Upper lobe of left lung (tissue), 6 donors: ENCODE measurements around the gene IDS. TPM values are rescaled to one million over a fixed set of nuclear protein-coding genes. Genes with fewer than 3 reads are reported as not detected.
"Not testable (repeated sequence)": the region's sequence is repeated elsewhere in the genome, so short reads cannot be mapped to it uniquely, and the experiment has no call there.

Experiments used
- ATAC-seq, 2 donors: fragments of 200-7000 bp; cut with Tn5 transposase; one replicate each; pipeline ENCODE4 v1.9.1; 2022; ENCODE audit warnings: mild to moderate bottlenecking in 2 of 2, moderate library complexity in 2 of 2; ENCODE audit not compliant: low FRiP score in 2 of 2
- DNase-seq, 2 donors: peaks; one replicate each; pipeline ENCODE4 v3.0.0-alpha.2; 2019 to 2020
- H3K27ac ChIP-seq, 4 donors: fragments of 200-600 bp; sonication (generic); one replicate each; pipeline ENCODE4 v1.5.1; 2016 to 2019
- H3K27me3 ChIP-seq, 4 donors: fragments of 200-600 bp; sonication (generic); one replicate each; pipeline ENCODE4 v1.5.1; 2017 to 2019
- H3K36me3 ChIP-seq, 4 donors: fragments of 200-600 bp; sonication (generic); one replicate each; pipeline ENCODE4 v1.5.1; 2016 to 2019
- H3K4me1 ChIP-seq, 4 donors: fragments of 200-600 bp; sonication (generic); one replicate each; pipeline ENCODE4 v1.5.1; 2018 to 2019
- H3K4me3 ChIP-seq, 4 donors: fragments of 200-600 bp; sonication (generic); one replicate each; pipeline ENCODE4 v1.5.1; 2017 to 2019; ENCODE audit warnings: mild to moderate bottlenecking in 2 of 4, moderate library complexity in 1 of 4
- H3K9me3 ChIP-seq, 4 donors: fragments of 200-600 bp; sonication (generic); one replicate each; pipeline ENCODE4 v1.5.1; 2018 to 2019
- CTCF ChIP-seq, 6 experiments: fragments of 450-650 bp in 4 of 6; fragments of 200-600 bp in 2 of 6; sonication (generic) in 2 of 6; IDR thresholded peaks; one replicate each; pipeline ENCODE4 v1.5.1; 2016 to 2019; ENCODE audit warnings: antibody characterized with exemption in 6 of 6
- EP300 ChIP-seq, 4 donors: sonication (generic); formaldehyde crosslinking; IDR thresholded peaks; one replicate each; pipeline ENCODE4 v1.5.1; 2017; ENCODE audit warnings: antibody characterized with exemption in 4 of 4, control low read depth in 2 of 4
- POLR2A ChIP-seq, 4 donors: fragments of 450-650 bp; IDR thresholded peaks; one replicate each; pipeline ENCODE4 v1.5.1; 2016 to 2017; ENCODE audit warnings: antibody characterized with exemption in 4 of 4, mild to moderate bottlenecking in 2 of 4
- POLR2AphosphoS5 ChIP-seq, 2 donors: sonication (generic); formaldehyde crosslinking; IDR thresholded peaks; one replicate each; pipeline ENCODE4 v1.5.1; 2017; ENCODE audit warnings: antibody characterized with exemption in 2 of 2
- WGBS, 2 donors: methylation state at CpG; one replicate each; pipeline ENCODE4 v1.1.5; 2017 to 2018; 5-methylcytosine and 5-hydroxymethylcytosine counted together
- total RNA-seq, 6 donors: library from RNA; depleted of rRNA in 4 of 6; stranded (reverse); fragments of >200 nt in 4 of 6; gene quantifications; one replicate each; pipeline versions ENCODE4 v1.1.0 to v1.2.1, GENCODE V29; 2016 to 2021
- donor health status: DM: no; HTN: no; CAD: no; lungs with moderate emphysema.
- donor health status: DM: no; HTN: yes; CAD: no; lungs with severe emphysema.

The IDS gene
- total RNA-seq, 6 donors from 2014 or later: 77.5 to 130 (median 97.5) TPM

- DNase-seq (no peak), ATAC-seq (no peak)
- WGBS, 2 donors: 42 to 49% methylated on average over 1 to 2 of the region's 2 CpGs
- Histone ChIP-seq H3K9me3 (no peaks in the 10 kb centered on the region), H3K4me3 (no peak overlapping the region), H3K27me3 (no peaks in the 10 kb centered on the region), H3K36me3 (peaks cover 0 to 79% (median 38%) of the 10 kb centered on the region in 4 donors), H3K27ac (no peak overlapping the region), H3K4me1 (no peaks in the 10 kb centered on the region)
- TF ChIP-seq CTCF (IDR thresholded peaks at IDR 0.05) (no peak), POLR2AphosphoS5 (IDR thresholded peaks at IDR 0.05) (no peak), EP300 (IDR thresholded peaks at IDR 0.05) (no peak), POLR2A (IDR thresholded peaks at IDR 0.05) (no peak)
Measured at GRCh38 chrX:149491812-149492211, 13.3 kb downstream of the IDS start.

GRCh38 chrX:149490100-149490499, 15.0 kb downstream of the IDS start:
- Histone ChIP-seq H3K27me3 (no peaks in the 10 kb centered on the region), H3K4me1 (no peaks in the 10 kb centered on the region), H3K9me3 (no peaks in the 10 kb centered on the region), H3K4me3 (no peak overlapping the region), H3K36me3 (peaks cover 3 to 78% (median 41%) of the 10 kb centered on the region in 4 donors), H3K27ac (no peak overlapping the region)
- TF ChIP-seq POLR2AphosphoS5 (IDR thresholded peaks at IDR 0.05) (no peak), CTCF (IDR thresholded peaks at IDR 0.05) (no peak), POLR2A (IDR thresholded peaks at IDR 0.05) (no peak), EP300 (IDR thresholded peaks at IDR 0.05) (no peak)
- WGBS, 2 donors: 70 to 97% methylated on average over 5 to 7 of the region's 7 CpGs
- no peak for ATAC-seq
- DNase-seq: no peak

GRCh38 chrX:149488411-149489052, 16.6 kb downstream of the IDS start:
- 76 to 92% methylated on average over 2 to 11 of the region's 17 CpGs for WGBS, 2 donors
- not testable (repeated sequence) for H3K4me1 ChIP-seq, ATAC-seq, H3K9me3 ChIP-seq, H3K27ac ChIP-seq, H3K4me3 ChIP-seq, DNase-seq, H3K27me3 ChIP-seq
- H3K36me3 ChIP-seq: peaks cover 3 to 75% (median 35%) of the 10 kb centered on the region in 4 donors

- WGBS, 2 donors: 84% methylated on average over 3 of the region's 9 CpGs; no CpG with 5 or more reads in 1 of the 2 donors
- H3K27ac ChIP-seq, H3K4me3 ChIP-seq, H3K4me1 ChIP-seq, ATAC-seq, DNase-seq, H3K27me3 ChIP-seq, H3K9me3 ChIP-seq: not testable (repeated sequence)
- peaks cover 3 to 70% (median 33%) of the 10 kb centered on the region in 4 donors for H3K36me3 ChIP-seq
Measured at GRCh38 chrX:149488008-149488407, 17.1 kb downstream of the IDS start.

GRCh38 chrX:149487292-149487691, 17.8 kb downstream of the IDS start:
- Histone ChIP-seq H3K4me3 (no peak overlapping the region), H3K27ac (no peak overlapping the region), H3K36me3 (peaks cover 3 to 72% (median 30%) of the 10 kb centered on the region in 4 donors), H3K4me1 (no peaks in the 10 kb centered on the region), H3K9me3 (no peaks in the 10 kb centered on the region), H3K27me3 (no peaks in the 10 kb centered on the region)
- WGBS, 2 donors: 80% methylated on average over 6 of the region's 6 CpGs
- ATAC-seq (no peak), DNase-seq (no peak)
- TF ChIP-seq POLR2AphosphoS5 (IDR thresholded peaks at IDR 0.05): no peak
- no peak for TF ChIP-seq EP300 (IDR thresholded peaks at IDR 0.05)
- no peak for TF ChIP-seq POLR2A (IDR thresholded peaks at IDR 0.05)
- no peak for TF ChIP-seq CTCF (IDR thresholded peaks at IDR 0.05)

GRCh38 chrX:149476513-149476912, 28.6 kb downstream of the IDS start:
- Histone ChIP-seq H3K36me3 (peaks cover 0 to 16% (median 0%) of the 10 kb centered on the region in 4 donors), H3K27me3 (no peaks in the 10 kb centered on the region), H3K4me3 (no peak overlapping the region), H3K4me1 (no peaks in the 10 kb centered on the region), H3K27ac (no peak overlapping the region), H3K9me3 (no peaks in the 10 kb centered on the region)
- TF ChIP-seq EP300 (IDR thresholded peaks at IDR 0.05) (no peak), POLR2A (IDR thresholded peaks at IDR 0.05) (no peak), POLR2AphosphoS5 (IDR thresholded peaks at IDR 0.05) (no peak), CTCF (IDR thresholded peaks at IDR 0.05) (no peak)
- WGBS, 2 donors: 78 to 100% methylated on average over 2 of the region's 2 CpGs
- DNase-seq: no peak
- ATAC-seq: no peak
